ENCODE data around the gene CD300E.

DNA sequence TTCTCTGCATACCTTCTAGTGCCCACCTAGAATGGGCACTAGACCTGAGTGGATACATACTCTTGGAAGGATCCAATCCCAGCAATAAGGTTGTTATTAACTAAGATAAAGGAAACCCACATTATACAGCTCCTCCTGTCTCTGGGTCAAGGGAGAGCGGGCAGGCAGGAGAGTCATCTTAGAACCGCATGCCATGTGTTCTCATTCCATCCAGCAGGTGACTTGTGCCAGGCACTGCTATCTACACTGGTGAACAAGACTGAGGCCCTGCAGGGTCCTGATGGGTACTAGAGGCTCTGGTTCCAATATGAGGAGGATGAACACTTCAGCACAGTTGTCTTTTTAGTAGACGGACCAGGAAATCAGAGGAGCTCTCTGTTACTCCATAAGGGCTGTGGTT is 50.4 kb downstream of the CD300E start:
- TF ChIP-seq CTCF (conservative IDR thresholded peaks at IDR 0.05; ENCODE audit: low read depth, low read length) (peak; percentile 29; the same call in 1 of the 2 replicates), EZH2 (IDR thresholded peaks at IDR 0.05; ENCODE audit: low read length, unreplicated experiment) (no peak)

Measured in PC-3 (cell line).